GM06990 (cell line): ENCODE data around the gene MITF.

Source experiments
- DNase-seq: peaks from one replicate; pipeline ENCODE4 v3.0.0-alpha.2; 2011; ENCODE audit not compliant: insufficient read length; ENCODE audit errors: extremely low read depth
- H3K27me3 ChIP-seq: replicated peaks from 2 replicates; pipeline ENCODE4 v1.6.0; 2011; ENCODE audit warnings: low read length; ENCODE audit not compliant: control insufficient read depth, insufficient read depth
- H3K36me3 ChIP-seq: 2 replicates; pipeline ENCODE4 v1.5.1; 2011; ENCODE audit warnings: low read length; ENCODE audit not compliant: control insufficient read depth, insufficient read depth
- H3K4me3 ChIP-seq: replicated peaks from 2 replicates; pipeline ENCODE4 v1.5.1; 2011; ENCODE audit warnings: low read depth, mild to moderate bottlenecking, control low read depth, low read length
- CTCF ChIP-seq: IDR thresholded peaks from 2 replicates; pipeline ENCODE4 v1.5.1; 2011; ENCODE audit warnings: low read length, control low read depth, mild to moderate bottlenecking, inconsistent platforms; ENCODE audit not compliant: insufficient read depth, poor library complexity, severe bottlenecking

MITF gene

GRCh38 chr3:69746119-69746518 lies 6.9 kb downstream of the MITF start:
- no peaks in the 10 kb centered on the region for H3K36me3 ChIP-seq
- H3K27me3 ChIP-seq, result no peaks in the 10 kb centered on the region; the same call in none of the 2 replicates
- no peak overlapping the region for H3K4me3 ChIP-seq
- no peak for TF ChIP-seq CTCF
- no peak for DNase-seq

GRCh38 chr3:69747511-69748258 lies 8.4 kb downstream of the MITF start:
- DNase-seq, result no peak
- no peaks in the 10 kb centered on the region for H3K36me3 ChIP-seq
- TF ChIP-seq CTCF, result no peak
- H3K27me3 ChIP-seq, result no peaks in the 10 kb centered on the region; the same call in none of the 2 replicates
- no peak overlapping the region for H3K4me3 ChIP-seq

- H3K36me3 ChIP-seq, result no peaks in the 10 kb centered on the region
- no peak overlapping the region for H3K4me3 ChIP-seq
- H3K27me3 ChIP-seq, result no peaks in the 10 kb centered on the region; the same call in none of the 2 replicates
- TF ChIP-seq CTCF, result no peak
- no peak for DNase-seq
Observed at GRCh38 chr3:69748503-69748902, 9.2 kb downstream of the MITF start.

GRCh38 chr3:69749461-69749860 lies 10.2 kb downstream of the MITF start:
- no peak for TF ChIP-seq CTCF
- no peak for DNase-seq
- no peak overlapping the region for H3K4me3 ChIP-seq

GRCh38 chr3:69750549-69750948 lies 11.3 kb downstream of the MITF start:
- H3K36me3 ChIP-seq, result no peaks in the 10 kb centered on the region
- no peak overlapping the region for H3K4me3 ChIP-seq
- no peak for DNase-seq
- no peak for TF ChIP-seq CTCF
- H3K27me3 ChIP-seq, result no peaks in the 10 kb centered on the region

More at GRCh38 chr3:69749461-69749860, 10.2 kb downstream of the MITF start:
- Histone ChIP-seq H3K36me3 (no peaks in the 10 kb centered on the region), H3K27me3 (no peaks in the 10 kb centered on the region; the same call in 1 of the 2 replicates)
